Lower lobe of right lung (tissue), 2 donors: ENCODE measurements around the gene TH. TPM values are rescaled to one million over a fixed set of nuclear protein-coding genes. Genes with fewer than 3 reads are reported as not detected.

Source experiments
- ATAC-seq, 2 donors: fragments of 200-7000 bp; cut with Tn5 transposase; one replicate each; pipeline ENCODE4 v1.9.1; 2020 to 2022; ENCODE audit warnings: mild to moderate bottlenecking in 2 of 2, moderate library complexity in 2 of 2
- DNase-seq: peaks from one replicate; pipeline ENCODE4 v3.0.0-alpha.2; 2020
- H3K27ac ChIP-seq: fragments of 200-600 bp; one replicate; pipeline ENCODE4 v1.8.0; 2022
- H3K27me3 ChIP-seq: fragments of 200-600 bp; one replicate; pipeline ENCODE4 v1.8.0; 2022; ENCODE audit warnings: low read depth
- H3K36me3 ChIP-seq: fragments of 200-600 bp; one replicate; pipeline ENCODE4 v1.8.0; 2022; ENCODE audit warnings: mild to moderate bottlenecking
- H3K4me1 ChIP-seq: fragments of 200-600 bp; one replicate; pipeline ENCODE4 v1.8.0; 2022
- H3K4me3 ChIP-seq: fragments of 200-600 bp; one replicate; pipeline ENCODE4 v1.8.0; 2022; ENCODE audit warnings: mild to moderate bottlenecking
- H3K9me3 ChIP-seq: fragments of 200-600 bp; one replicate; pipeline ENCODE4 v1.8.0; 2022
- intact Hi-C: fragments of 100-400 bp; cut with DNase I; formaldehyde crosslinking; loops from one replicate; pipeline ENCODE4 v1.11.0; 2022
- total RNA-seq: library from RNA; stranded (reverse); fragmentation: NEBNext Ultra II Directional; extraction: Animal tissue kit (Norgen Biotek cat#: 25700); gene quantifications from one replicate; pipeline ENCODE4 v1.2.1, GENCODE V29; 2021
- TF ChIP-seq, protein P1 (sequence below): fragments of 200-600 bp; IDR thresholded peaks from one replicate; pipeline ENCODE4 v1.8.0; 2022; ENCODE audit warnings: antibody characterized with exemption, mild to moderate bottlenecking
- donor health status: DM: no; HTN: yes; CAD: no; lungs with severe emphysema.

The TH gene
- total RNA-seq, 1 donor from 2014 or later: not detected

DNA sequence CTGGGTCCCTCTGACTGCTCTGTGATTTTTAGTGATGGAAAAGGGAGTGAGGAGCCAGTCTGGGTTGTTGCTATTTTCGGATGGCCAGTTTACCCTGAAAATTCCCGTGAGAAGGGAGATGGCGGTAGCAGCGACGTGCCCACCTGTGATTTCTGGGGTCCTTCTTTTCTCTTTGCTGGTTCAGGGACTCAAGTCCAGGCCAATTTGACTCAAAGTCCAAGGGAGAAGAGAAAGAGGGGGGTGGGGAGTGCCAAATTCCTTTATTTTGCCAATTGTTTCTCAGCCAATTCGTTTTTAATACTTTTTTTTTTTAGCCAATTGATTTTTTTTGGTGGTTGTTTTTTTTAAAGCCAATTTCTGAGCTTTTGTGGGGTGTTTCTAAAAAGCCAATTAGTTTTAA, 39.4 kb downstream of the TH start:
- intact Hi-C loops: no loop called here
- ATAC-seq (no peak), DNase-seq (no peak)
- TF ChIP-seq, protein P1, sequence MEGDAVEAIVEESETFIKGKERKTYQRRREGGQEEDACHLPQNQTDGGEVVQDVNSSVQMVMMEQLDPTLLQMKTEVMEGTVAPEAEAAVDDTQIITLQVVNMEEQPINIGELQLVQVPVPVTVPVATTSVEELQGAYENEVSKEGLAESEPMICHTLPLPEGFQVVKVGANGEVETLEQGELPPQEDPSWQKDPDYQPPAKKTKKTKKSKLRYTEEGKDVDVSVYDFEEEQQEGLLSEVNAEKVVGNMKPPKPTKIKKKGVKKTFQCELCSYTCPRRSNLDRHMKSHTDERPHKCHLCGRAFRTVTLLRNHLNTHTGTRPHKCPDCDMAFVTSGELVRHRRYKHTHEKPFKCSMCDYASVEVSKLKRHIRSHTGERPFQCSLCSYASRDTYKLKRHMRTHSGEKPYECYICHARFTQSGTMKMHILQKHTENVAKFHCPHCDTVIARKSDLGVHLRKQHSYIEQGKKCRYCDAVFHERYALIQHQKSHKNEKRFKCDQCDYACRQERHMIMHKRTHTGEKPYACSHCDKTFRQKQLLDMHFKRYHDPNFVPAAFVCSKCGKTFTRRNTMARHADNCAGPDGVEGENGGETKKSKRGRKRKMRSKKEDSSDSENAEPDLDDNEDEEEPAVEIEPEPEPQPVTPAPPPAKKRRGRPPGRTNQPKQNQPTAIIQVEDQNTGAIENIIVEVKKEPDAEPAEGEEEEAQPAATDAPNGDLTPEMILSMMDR: no peak
- Histone ChIP-seq H3K4me1 (peaks cover 3% of the 10 kb centered on the region), H3K36me3 (no peaks in the 10 kb centered on the region), H3K27ac (no peak overlapping the region), H3K9me3 (no peaks in the 10 kb centered on the region), H3K27me3 (peaks cover 58% of the 10 kb centered on the region), H3K4me3 (no peak overlapping the region)

DNA sequence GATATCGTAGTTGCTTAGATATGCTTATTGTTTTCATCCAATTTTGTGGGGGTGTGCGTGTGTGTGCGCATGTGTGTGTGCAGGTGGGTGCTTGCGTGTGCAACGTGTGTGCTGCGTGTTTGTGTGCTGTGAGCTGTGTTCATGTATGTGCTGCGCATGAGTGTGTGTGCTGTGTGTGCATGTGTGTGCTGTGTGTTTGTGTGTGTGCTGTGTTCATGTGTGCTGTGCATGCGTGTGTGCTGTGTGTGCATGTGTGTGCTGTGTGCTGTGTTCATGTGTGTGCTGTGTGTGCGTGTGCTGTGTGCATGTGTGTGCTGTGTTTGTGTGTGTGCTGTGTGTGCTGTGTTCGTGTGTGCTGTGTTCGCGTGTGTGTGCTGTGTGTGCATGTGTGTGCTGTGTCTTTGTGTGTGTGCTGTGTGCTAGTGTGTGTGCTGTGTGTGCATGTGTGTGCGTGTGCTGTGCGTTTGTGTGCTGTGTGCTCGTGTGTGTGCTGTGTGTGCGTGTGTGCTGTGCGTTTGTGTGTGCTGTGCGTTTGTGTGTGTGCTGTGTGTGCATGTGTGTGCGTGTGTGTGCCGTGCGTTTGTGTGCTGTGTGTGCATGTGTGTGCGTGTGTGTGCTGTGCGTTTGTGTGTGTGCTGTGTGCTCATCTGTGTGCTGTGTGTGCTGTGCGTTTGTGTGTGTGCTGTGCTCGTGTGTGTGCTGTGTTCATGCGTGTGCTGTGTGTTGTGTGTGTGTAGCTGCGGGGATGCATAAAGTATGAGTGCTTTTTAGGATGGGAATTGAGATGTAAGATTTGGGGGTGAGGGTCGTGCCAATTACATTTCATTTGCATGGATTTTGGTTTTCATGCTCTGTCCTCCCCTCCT, 40.0 kb downstream of the TH start:
- H3K36me3 ChIP-seq: no peaks in the 10 kb centered on the region
- ATAC-seq (no peak), DNase-seq (no peak)
- H3K4me1 ChIP-seq: no peaks in the 10 kb centered on the region
- intact Hi-C loops: no loop called here
- H3K27ac ChIP-seq: no peak overlapping the region
- TF ChIP-seq, protein P1: no peak
- H3K9me3 ChIP-seq: no peaks in the 10 kb centered on the region
- peaks cover 51% of the 10 kb centered on the region for H3K27me3 ChIP-seq
- H3K4me3 ChIP-seq: no peak overlapping the region

DNA sequence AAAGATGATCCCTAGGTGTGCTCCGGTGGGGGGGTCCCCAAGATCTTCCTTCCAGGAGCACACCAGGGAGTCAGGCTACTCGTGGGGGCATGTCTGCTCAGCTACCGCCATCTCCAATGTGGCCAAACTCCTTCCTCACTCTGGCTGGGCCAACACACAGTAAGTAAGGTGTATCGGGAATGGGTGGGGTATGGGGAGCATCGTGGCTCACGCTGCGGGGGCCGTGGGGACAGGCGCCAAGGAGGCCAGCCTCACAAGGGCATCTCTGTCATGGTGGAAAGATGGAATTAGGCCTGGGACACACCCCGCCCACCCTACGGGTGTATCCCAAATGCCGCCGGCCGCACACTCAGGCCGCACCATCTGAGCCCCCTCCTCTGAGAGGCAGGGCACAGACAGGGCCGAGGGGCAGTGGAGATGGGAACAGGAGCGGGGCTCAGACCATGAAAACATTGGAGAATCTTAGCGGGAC, 40.7 kb downstream of the TH start:
- H3K36me3 ChIP-seq: no peaks in the 10 kb centered on the region
- H3K9me3 ChIP-seq: no peaks in the 10 kb centered on the region
- no peaks in the 10 kb centered on the region for H3K4me1 ChIP-seq
- DNase-seq (no peak), ATAC-seq (no peak)
- no peak overlapping the region for H3K4me3 ChIP-seq
- H3K27me3 ChIP-seq: peaks cover 44% of the 10 kb centered on the region
- TF ChIP-seq, protein P1: no peak
- intact Hi-C loops: no loop called here
- H3K27ac ChIP-seq: no peak overlapping the region

DNA sequence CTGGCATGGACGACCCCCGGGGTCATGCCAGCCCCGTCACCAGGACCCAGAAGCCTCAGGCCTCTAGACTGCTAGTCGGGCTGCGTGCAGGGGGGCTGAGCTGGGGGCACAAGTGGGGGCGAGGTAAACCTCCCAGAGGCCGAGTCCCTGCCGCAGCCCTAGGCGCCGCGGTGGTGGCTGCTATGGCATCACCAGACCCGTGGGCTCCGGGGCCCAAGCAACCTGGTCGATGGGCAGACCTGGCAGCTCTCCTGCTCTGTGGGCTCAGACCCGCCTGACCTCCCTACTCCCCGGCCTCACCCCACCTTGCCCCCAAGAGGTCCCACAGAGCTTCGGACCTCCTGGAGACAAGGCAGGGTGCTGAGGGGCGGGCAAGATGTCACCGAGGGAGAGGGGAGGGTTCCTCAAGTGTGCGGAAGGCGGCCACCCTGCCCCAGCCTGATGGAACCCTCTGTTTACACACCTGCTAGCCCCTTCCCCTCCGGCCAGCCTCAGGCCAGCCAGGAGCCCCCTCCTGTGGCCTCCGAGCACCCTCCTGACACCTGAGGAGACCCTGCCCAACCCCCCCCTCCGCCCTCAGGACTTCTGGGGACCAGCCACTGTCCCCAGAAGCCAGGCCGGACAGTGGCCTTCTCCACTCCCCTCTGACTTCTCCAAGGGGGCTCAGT, 41.8 kb downstream of the TH start:
- no peak overlapping the region for H3K27ac ChIP-seq
- no peak for ATAC-seq
- no peak overlapping the region for H3K4me3 ChIP-seq
- TF ChIP-seq, protein P1: no peak
- peaks cover 34% of the 10 kb centered on the region for H3K27me3 ChIP-seq
- intact Hi-C loops: no loop called here
- H3K36me3 ChIP-seq: no peaks in the 10 kb centered on the region
- H3K4me1 ChIP-seq: no peaks in the 10 kb centered on the region
- DNase-seq: no peak
- no peaks in the 10 kb centered on the region for H3K9me3 ChIP-seq

DNA sequence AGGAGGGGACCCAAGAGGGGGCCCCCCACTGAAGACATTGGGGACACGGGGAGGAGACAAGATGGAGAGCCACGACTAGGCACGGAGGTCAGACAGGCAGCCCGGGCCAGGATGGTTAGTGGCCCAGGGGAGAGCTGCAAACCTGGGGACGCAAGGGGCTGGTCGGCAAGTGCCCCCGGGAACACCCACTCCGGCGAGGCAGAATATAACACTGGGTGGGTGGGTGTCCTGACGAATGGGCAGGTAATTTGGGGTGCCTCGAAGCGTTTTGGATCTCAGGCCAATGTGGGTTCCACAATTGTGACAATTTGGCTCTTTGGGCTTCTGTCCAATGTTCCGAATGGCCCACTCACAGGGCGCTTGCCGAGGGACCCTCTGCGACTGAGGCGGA, 42.3 kb downstream of the TH start:
- DNase-seq (no peak), ATAC-seq (no peak)
- no peak overlapping the region for H3K4me3 ChIP-seq
- intact Hi-C loops: no loop called here
- no peak overlapping the region for H3K27ac ChIP-seq
- H3K9me3 ChIP-seq: no peaks in the 10 kb centered on the region
- peaks cover 28% of the 10 kb centered on the region for H3K27me3 ChIP-seq
- no peaks in the 10 kb centered on the region for H3K4me1 ChIP-seq
- TF ChIP-seq, protein P1: no peak
- H3K36me3 ChIP-seq: no peaks in the 10 kb centered on the region
